NB4 (cell line): ENCODE measurements around the gene NKD1.

Experiments used
- MAX ChIP-seq: IDR thresholded peaks from 2 replicates; pipeline ENCODE4 v1.6.1; 2011; ENCODE audit warnings: low read depth, low read length
- MYC ChIP-seq: IDR thresholded peaks from 2 replicates; pipeline ENCODE4 v1.6.1; 2011; ENCODE audit warnings: low read depth, low read length
- POLR2A ChIP-seq: IDR thresholded peaks from 2 replicates; pipeline ENCODE4 v1.6.1; 2011; ENCODE audit warnings: mild to moderate bottlenecking; ENCODE audit not compliant: insufficient read length; ENCODE audit errors: extremely low read depth
- TF ChIP-seq, protein P1 (sequence below): IDR thresholded peaks from one replicate; pipeline ENCODE4 v1.5.1; 2012; ENCODE audit warnings: low read depth, low read length

DNA sequence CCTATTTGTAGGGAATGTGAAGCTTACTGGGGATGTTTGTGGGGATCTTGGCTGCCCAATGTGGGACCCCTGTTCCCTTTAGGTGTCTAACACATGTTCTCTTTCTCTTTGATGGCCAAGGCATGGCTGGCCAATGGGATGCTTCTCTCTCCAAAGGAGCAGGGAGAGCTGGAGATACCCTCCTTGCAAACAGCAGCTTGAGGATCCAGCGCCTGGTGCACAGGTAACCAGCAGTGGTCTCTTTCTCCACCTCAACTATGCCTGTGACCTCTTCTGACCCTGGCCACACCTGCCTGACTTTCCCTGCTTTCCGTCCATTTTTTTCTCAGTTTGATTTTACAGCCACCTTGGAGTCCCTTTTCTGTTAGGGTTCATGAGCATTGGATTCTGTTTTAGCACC lies 16.8 kb upstream of the NKD1 start:
- TF ChIP-seq, protein P1, sequence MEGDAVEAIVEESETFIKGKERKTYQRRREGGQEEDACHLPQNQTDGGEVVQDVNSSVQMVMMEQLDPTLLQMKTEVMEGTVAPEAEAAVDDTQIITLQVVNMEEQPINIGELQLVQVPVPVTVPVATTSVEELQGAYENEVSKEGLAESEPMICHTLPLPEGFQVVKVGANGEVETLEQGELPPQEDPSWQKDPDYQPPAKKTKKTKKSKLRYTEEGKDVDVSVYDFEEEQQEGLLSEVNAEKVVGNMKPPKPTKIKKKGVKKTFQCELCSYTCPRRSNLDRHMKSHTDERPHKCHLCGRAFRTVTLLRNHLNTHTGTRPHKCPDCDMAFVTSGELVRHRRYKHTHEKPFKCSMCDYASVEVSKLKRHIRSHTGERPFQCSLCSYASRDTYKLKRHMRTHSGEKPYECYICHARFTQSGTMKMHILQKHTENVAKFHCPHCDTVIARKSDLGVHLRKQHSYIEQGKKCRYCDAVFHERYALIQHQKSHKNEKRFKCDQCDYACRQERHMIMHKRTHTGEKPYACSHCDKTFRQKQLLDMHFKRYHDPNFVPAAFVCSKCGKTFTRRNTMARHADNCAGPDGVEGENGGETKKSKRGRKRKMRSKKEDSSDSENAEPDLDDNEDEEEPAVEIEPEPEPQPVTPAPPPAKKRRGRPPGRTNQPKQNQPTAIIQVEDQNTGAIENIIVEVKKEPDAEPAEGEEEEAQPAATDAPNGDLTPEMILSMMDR = no peak
- TF ChIP-seq POLR2A (no peak), MYC (no peak), MAX (no peak)
